CD14-positive monocyte (primary cell): ENCODE data around the gene ABTB2. TPM values are rescaled to one million over a fixed set of nuclear protein-coding genes. Genes with fewer than 3 reads are reported as not detected.

ENCODE experiments used
- DNase-seq, 3 donors: peaks; one replicate each; pipeline ENCODE4 v3.0.0-alpha.2; 2011 to 2022
- H2AFZ ChIP-seq: 2 replicates; pipeline ENCODE4 v1.6.0; 2012; ENCODE audit warnings: mild to moderate bottlenecking, low read depth, low read length, inconsistent platforms; ENCODE audit not compliant: insufficient read depth, poor library complexity, severe bottlenecking
- H3K27ac ChIP-seq, 2 donors: 1 replicate in 1 of 2; 2 replicates in 1 of 2; pipeline ENCODE4 v1.5.1; 2012 to 2013; ENCODE audit warnings: low read length in 2 of 2, control low read depth in 1 of 2, inconsistent platforms in 1 of 2, low read depth in 1 of 2, mild to moderate bottlenecking in 1 of 2
- H3K27me3 ChIP-seq, 2 donors: one replicate each; pipeline versions ENCODE4 v1.6.0 to v1.6.1; 2011 to 2013; ENCODE audit warnings: low read length in 2 of 2; ENCODE audit not compliant: control insufficient read depth in 2 of 2, insufficient read depth in 2 of 2
- H3K36me3 ChIP-seq, 2 donors: replicated peaks in 1 of 2; 1 replicate in 1 of 2; 2 replicates in 1 of 2; pipeline versions ENCODE4 v1.5.1 to v1.6.1; 2012 to 2013; ENCODE audit warnings: low read length in 2 of 2, control low read depth in 1 of 2, inconsistent platforms in 1 of 2, mild to moderate bottlenecking in 1 of 2; ENCODE audit not compliant: insufficient read depth in 2 of 2, control insufficient read depth in 1 of 2
- H3K4me1 ChIP-seq, 2 donors: 1 replicate in 1 of 2; 2 replicates in 1 of 2; pipeline versions ENCODE4 v1.5.1 to v1.6.1; 2012 to 2013; ENCODE audit warnings: low read length in 2 of 2, control low read depth in 1 of 2, inconsistent platforms in 1 of 2, mild to moderate bottlenecking in 1 of 2, moderate library complexity in 1 of 2; ENCODE audit not compliant: insufficient read depth in 2 of 2, control insufficient read depth in 1 of 2
- H3K4me2 ChIP-seq: replicated peaks from 2 replicates; pipeline ENCODE3; 2012; ENCODE audit warnings: low read length, moderate library complexity, mild to moderate bottlenecking; ENCODE audit not compliant: poor library complexity, severe bottlenecking; ENCODE audit errors: extremely low read depth
- H3K4me3 ChIP-seq, 3 experiments: fragments of 200-600 bp in 1 of 3; sonication (generic) in 1 of 3; replicated peaks in 1 of 3; 1 replicate in 2 of 3; 2 replicates in 1 of 3; pipeline ENCODE4 v1.5.1; 2011 to 2013; ENCODE audit warnings: low read length in 3 of 3, mild to moderate bottlenecking in 3 of 3, control low read depth in 2 of 3, low read depth in 2 of 3, inconsistent platforms in 1 of 3, moderate library complexity in 1 of 3
- H3K79me2 ChIP-seq: 2 replicates; pipeline ENCODE4 v1.6.0; 2012; ENCODE audit warnings: mild to moderate bottlenecking, control low read depth, inconsistent platforms, low read length, moderate library complexity; ENCODE audit not compliant: insufficient read depth
- H3K9ac ChIP-seq: 2 replicates; pipeline ENCODE4 v1.6.0; 2017; ENCODE audit warnings: low read length, mild to moderate bottlenecking; ENCODE audit not compliant: insufficient read depth, poor library complexity, severe bottlenecking
- H3K9me3 ChIP-seq, 2 donors: replicated peaks in 1 of 2; 1 replicate in 1 of 2; 2 replicates in 1 of 2; pipeline versions ENCODE4 v1.5.1 to v1.6.1; 2012 to 2013; ENCODE audit warnings: low read length in 2 of 2, control low read depth in 1 of 2; ENCODE audit not compliant: control insufficient read depth in 1 of 2, insufficient read depth in 1 of 2
- H4K20me1 ChIP-seq: 2 replicates; pipeline ENCODE4 v1.6.0; 2012; ENCODE audit warnings: mild to moderate bottlenecking, low read length, control low read depth, moderate library complexity; ENCODE audit not compliant: insufficient read depth
- H3K27ac Mint-ChIP-seq, 7 donors: one replicate each; pipeline ENCODE4 v1.8.0; 2020; ENCODE audit warnings: mild to moderate bottlenecking in 7 of 7, mixed read lengths in 7 of 7, moderate library complexity in 6 of 7, inconsistent platforms in 2 of 7
- H3K27me3 Mint-ChIP-seq, 3 donors: one replicate each; pipeline ENCODE4 v1.8.0; 2021 to 2022; ENCODE audit warnings: low read depth in 3 of 3, mild to moderate bottlenecking in 3 of 3, mixed read lengths in 3 of 3, moderate library complexity in 3 of 3, inconsistent platforms in 1 of 3
- H3K36me3 Mint-ChIP-seq, 2 donors: one replicate each; pipeline ENCODE4 v1.8.0; 2020; ENCODE audit warnings: mixed read lengths in 2 of 2, inconsistent platforms in 1 of 2, mild to moderate bottlenecking in 1 of 2
- H3K4me1 Mint-ChIP-seq: one replicate; pipeline ENCODE4 v1.8.0; 2020; ENCODE audit warnings: mild to moderate bottlenecking, mixed read lengths
- H3K4me3 Mint-ChIP-seq, 2 donors: one replicate each; pipeline ENCODE4 v1.8.0; 2020; ENCODE audit warnings: mild to moderate bottlenecking in 2 of 2, mixed read lengths in 2 of 2, moderate library complexity in 1 of 2
- H3K9me3 Mint-ChIP-seq, 7 donors: one replicate each; pipeline ENCODE4 v1.8.0; 2020 to 2022; ENCODE audit warnings: mixed read lengths in 7 of 7, mild to moderate bottlenecking in 6 of 7, moderate library complexity in 6 of 7, inconsistent platforms in 2 of 7
- WGBS: methylation state at CpG from one replicate; pipeline ENCODE4 v1.1.5; 2013; ENCODE audit warnings: missing lambda C conversion rate; ENCODE audit not compliant: insufficient coverage; 5-methylcytosine and 5-hydroxymethylcytosine counted together
- intact Hi-C, 2 donors: fragments of 100-400 bp; cut with micrococcal nuclease; formaldehyde crosslinking; loops; one replicate each; pipeline versions ENCODE4 v1.15.0 to v1.15.1; 2023
- polyA plus RNA-seq, 3 donors: library from polyadenylated mRNA; depleted of rRNA in 1 of 3; unstranded in 2 of 3; stranded (reverse) in 1 of 3; fragments of 300-500 nt in 2 of 3; fragments of >200 nt in 1 of 3; fragmentation: Illumina TruSeq in 2 of 3; gene quantifications; 1 replicate in 2 of 3; 2 replicates in 1 of 3; pipeline ENCODE4 v1.2.3, GENCODE V29; 2012 to 2021
- TF ChIP-seq, protein P1 (sequence below): fragments of 200-600 bp; IDR thresholded peaks from one replicate; pipeline ENCODE4 v1.8.0; 2022; ENCODE audit warnings: antibody characterized with exemption, mild to moderate bottlenecking

The ABTB2 gene
- polyA plus RNA-seq, 3 donors, result 0.25 to 1.7 (median 0.26) TPM

- H3K4me1 ChIP-seq, result peaks cover 7 to 8% of the 10 kb centered on the region in 2 donors
- Mint-ChIP-seq H3K4me1 (peaks cover 14% of the 10 kb centered on the region), H3K27ac (peak overlapping the region in 1 of 7 donors; percentile 64), H3K36me3 (no peaks in the 10 kb centered on the region), H3K9me3 (peaks cover 0 to 3% (median 0%) of the 10 kb centered on the region in 7 donors), H3K4me3 (peak overlapping the region in 1 of 2 donors; percentile 9), H3K27me3 (peaks cover 0 to 3% (median 2%) of the 10 kb centered on the region in 3 donors)
- intact Hi-C loops, result no loop called here
- H3K9ac ChIP-seq, result no peak overlapping the region
- no peak for DNase-seq
- H3K27me3 ChIP-seq, result no peaks in the 10 kb centered on the region
- H3K4me3 ChIP-seq, result no peak overlapping the region
- H3K9me3 ChIP-seq, result no peaks in the 10 kb centered on the region
- H3K4me2 ChIP-seq, result no peak overlapping the region
- no peaks in the 10 kb centered on the region for H3K36me3 ChIP-seq
- H4K20me1 ChIP-seq, result no peaks in the 10 kb centered on the region
- WGBS, result 15% methylated on average over 2 of the region's 3 CpGs
- no peak overlapping the region for H3K27ac ChIP-seq
- H2AFZ ChIP-seq, result no peak overlapping the region
- TF ChIP-seq, protein P1, sequence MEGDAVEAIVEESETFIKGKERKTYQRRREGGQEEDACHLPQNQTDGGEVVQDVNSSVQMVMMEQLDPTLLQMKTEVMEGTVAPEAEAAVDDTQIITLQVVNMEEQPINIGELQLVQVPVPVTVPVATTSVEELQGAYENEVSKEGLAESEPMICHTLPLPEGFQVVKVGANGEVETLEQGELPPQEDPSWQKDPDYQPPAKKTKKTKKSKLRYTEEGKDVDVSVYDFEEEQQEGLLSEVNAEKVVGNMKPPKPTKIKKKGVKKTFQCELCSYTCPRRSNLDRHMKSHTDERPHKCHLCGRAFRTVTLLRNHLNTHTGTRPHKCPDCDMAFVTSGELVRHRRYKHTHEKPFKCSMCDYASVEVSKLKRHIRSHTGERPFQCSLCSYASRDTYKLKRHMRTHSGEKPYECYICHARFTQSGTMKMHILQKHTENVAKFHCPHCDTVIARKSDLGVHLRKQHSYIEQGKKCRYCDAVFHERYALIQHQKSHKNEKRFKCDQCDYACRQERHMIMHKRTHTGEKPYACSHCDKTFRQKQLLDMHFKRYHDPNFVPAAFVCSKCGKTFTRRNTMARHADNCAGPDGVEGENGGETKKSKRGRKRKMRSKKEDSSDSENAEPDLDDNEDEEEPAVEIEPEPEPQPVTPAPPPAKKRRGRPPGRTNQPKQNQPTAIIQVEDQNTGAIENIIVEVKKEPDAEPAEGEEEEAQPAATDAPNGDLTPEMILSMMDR, result no peak
- H3K79me2 ChIP-seq, result no peaks in the 10 kb centered on the region
Measured at GRCh38 chr11:34332524-34332923, 25.3 kb downstream of the ABTB2 start.

GRCh38 chr11:34331736-34332135, 26.1 kb downstream of the ABTB2 start:
- WGBS, result 100% methylated on average over 1 of the region's 3 CpGs
- H3K27me3 Mint-ChIP-seq, result peaks cover 0 to 2% (median 0%) of the 10 kb centered on the region in 3 donors

More at GRCh38 chr11:34331736-34332135, 26.1 kb downstream of the ABTB2 start:
- no peaks in the 10 kb centered on the region for H3K9me3 ChIP-seq
- H2AFZ ChIP-seq, result no peak overlapping the region
- Mint-ChIP-seq H3K36me3 (no peaks in the 10 kb centered on the region), H3K9me3 (peaks cover 0 to 3% (median 0%) of the 10 kb centered on the region in 7 donors), H3K4me1 (peaks cover 14% of the 10 kb centered on the region), H3K27ac (no peak overlapping the region), H3K4me3 (no peak overlapping the region)
- no peaks in the 10 kb centered on the region for H4K20me1 ChIP-seq
- no peaks in the 10 kb centered on the region for H3K79me2 ChIP-seq
- peaks cover 7 to 8% of the 10 kb centered on the region in 2 donors for H3K4me1 ChIP-seq
- no peak overlapping the region for H3K4me2 ChIP-seq
- H3K36me3 ChIP-seq, result no peaks in the 10 kb centered on the region
- no peak overlapping the region for H3K27ac ChIP-seq
- no peak overlapping the region for H3K4me3 ChIP-seq
- no peak overlapping the region for H3K9ac ChIP-seq
- TF ChIP-seq, protein P1, result no peak
- DNase-seq, result no peak
- intact Hi-C loops, result no loop called here
- H3K27me3 ChIP-seq, result no peaks in the 10 kb centered on the region
